ENCODE data around the gene MPZL1. TPM values are rescaled to one million over a fixed set of nuclear protein-coding genes. Genes with fewer than 3 reads are reported as not detected.

MPZL1 gene
- total and polyA plus RNA-seq, 2 donors (not counting 3 experiments of a cell fraction or from before 2014, with no cell fraction given), result 41.7 to 99.1 TPM

GRCh38 chr1:167766538-167766937 is 44.8 kb downstream of the MPZL1 start:
- CTCF ChIA-PET, result no interaction called here
- Histone ChIP-seq H3K36me3 (ENCODE audit: control insufficient read depth in 2 of 2, extremely low read depth in 1 of 2, insufficient read depth in 2 of 2, low read length in 2 of 2) (peaks cover 2 to 4% of the 10 kb centered on the region in 2 experiments), H3K9me3 (replicated peaks; ENCODE audit: control insufficient read depth, insufficient read depth, low read length) (no peaks in the 10 kb centered on the region), H3K4me3 (replicated peaks in 1 of 3; ENCODE audit: insufficient read depth in 1 of 3, low read depth in 1 of 3, low read length in 3 of 3) (no peak overlapping the region), H3K4me2 (ENCODE audit: insufficient read depth, low read length) (no peak overlapping the region), H3K27ac (ENCODE audit: insufficient read depth, low read depth, low read length) (no peak overlapping the region), H3K4me1 (ENCODE audit: control insufficient read depth, extremely low read depth, insufficient read depth, low read length) (no peaks in the 10 kb centered on the region), H3K79me2 (ENCODE audit: control insufficient read depth, insufficient read depth, low read length) (peaks cover 23% of the 10 kb centered on the region), H3K27me3 (ENCODE audit: control insufficient read depth in 2 of 2, insufficient read depth in 2 of 2, low read length in 2 of 2) (no peaks in the 10 kb centered on the region), H3K9ac (replicated peaks; ENCODE audit: extremely low read depth, insufficient read depth, low read length) (no peak overlapping the region), H4K20me1 (replicated peaks; ENCODE audit: control insufficient read depth, extremely low read depth, insufficient read depth, low read length) (no peaks in the 10 kb centered on the region), H3K9me1 (replicated peaks; ENCODE audit: control insufficient read depth, extremely low read depth, insufficient read depth, low read length) (no peaks in the 10 kb centered on the region), H2AFZ (ENCODE audit: low read depth, low read length) (no peak overlapping the region)
- intact Hi-C loops (cut with micrococcal nuclease) (no loop called here), dilution Hi-C loops (cut with MboI; ENCODE audit: extremely low pct_ligation_motif_present, low sequenced_read_pairs) (no loop called here)
- FAIRE-seq (no peak), DNase-seq (ENCODE audit: low read depth, low spot score) (no peak)
- BruUV-seq (replicated peaks), result no TSS peak
- TF ChIP-seq GATA2 (IDR thresholded peaks at IDR 0.05; ENCODE audit: insufficient read depth, insufficient read length, low read depth, low read length), result no peak
- TF ChIP-seq POLR2AphosphoS5 (IDR thresholded peaks at IDR 0.05; ENCODE audit: insufficient read depth, low read depth, low read length), result no peak
- TF ChIP-seq CTCF (IDR thresholded peaks at IDR 0.05; ENCODE audit: extremely low read depth in 1 of 2, insufficient read depth in 1 of 2, low read depth in 1 of 2, low read length in 2 of 2), result no peak
- no peak for TF ChIP-seq FOS (IDR thresholded peaks at IDR 0.05; ENCODE audit: borderline replicate concordance, insufficient read depth, low read length)
- TF ChIP-seq, protein P1, sequence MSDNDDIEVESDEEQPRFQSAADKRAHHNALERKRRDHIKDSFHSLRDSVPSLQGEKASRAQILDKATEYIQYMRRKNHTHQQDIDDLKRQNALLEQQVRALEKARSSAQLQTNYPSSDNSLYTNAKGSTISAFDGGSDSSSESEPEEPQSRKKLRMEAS (IDR thresholded peaks at IDR 0.05; ENCODE audit: insufficient read depth, insufficient read length), result no peak
- no peak for TF ChIP-seq EZH2 (IDR thresholded peaks at IDR 0.05; ENCODE audit: borderline replicate concordance, low read depth, low read length, severe bottlenecking)
- no peak for TF ChIP-seq JUN (IDR thresholded peaks at IDR 0.05; ENCODE audit: borderline replicate concordance, insufficient read depth, insufficient read length, low read depth)
- no peak for TF ChIP-seq POLR2A (IDR thresholded peaks at IDR 0.05; ENCODE audit: low read depth, low read length)
- no peak for TF ChIP-seq MYC (IDR thresholded peaks at IDR 0.05; ENCODE audit: low read depth, low read length)
- POLR2A ChIA-PET, result no interaction called here
